Measurements from ENCODE around the gene SYT9. TPM values are rescaled to one million over a fixed set of nuclear protein-coding genes. Genes with fewer than 3 reads are reported as not detected.
A peak's percentile ranks its signal among the peaks of the same experiment; 100 is the strongest.

Gene SYT9
- total RNA-seq, 1 experiment from 2014 or later = 1.3 TPM

DNA sequence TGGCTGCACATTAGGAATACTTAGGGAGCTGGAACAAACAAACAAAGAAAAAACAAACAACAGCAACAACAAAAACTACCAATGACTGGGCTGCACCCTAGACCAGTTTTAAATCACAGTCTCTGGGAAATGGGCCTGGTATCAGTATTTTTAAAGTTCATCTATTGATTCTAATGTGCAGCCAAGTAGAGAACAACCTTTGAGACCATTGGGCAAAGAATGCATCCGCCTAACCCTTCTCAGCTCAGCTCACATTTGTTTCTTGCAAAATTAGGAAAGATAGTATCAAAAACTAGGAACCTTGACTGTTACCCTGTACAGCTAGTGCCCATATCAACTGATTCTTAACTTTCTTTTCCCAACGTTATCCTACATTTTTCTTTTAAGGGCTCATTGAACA is 5.2 kb downstream of the SYT9 start:
- H3K27me3 ChIP-seq (ENCODE audit: control insufficient read depth, insufficient read depth, low read length) = peaks cover 20% of the 10 kb centered on the region
- no peaks in the 10 kb centered on the region for H3K36me3 ChIP-seq (replicated peaks; ENCODE audit: control insufficient read depth, insufficient read depth, low read length)
- H3K4me3 ChIP-seq (ENCODE audit: insufficient read depth, low read depth, low read length) = no peak overlapping the region
- no peak for DNase-seq

DNA sequence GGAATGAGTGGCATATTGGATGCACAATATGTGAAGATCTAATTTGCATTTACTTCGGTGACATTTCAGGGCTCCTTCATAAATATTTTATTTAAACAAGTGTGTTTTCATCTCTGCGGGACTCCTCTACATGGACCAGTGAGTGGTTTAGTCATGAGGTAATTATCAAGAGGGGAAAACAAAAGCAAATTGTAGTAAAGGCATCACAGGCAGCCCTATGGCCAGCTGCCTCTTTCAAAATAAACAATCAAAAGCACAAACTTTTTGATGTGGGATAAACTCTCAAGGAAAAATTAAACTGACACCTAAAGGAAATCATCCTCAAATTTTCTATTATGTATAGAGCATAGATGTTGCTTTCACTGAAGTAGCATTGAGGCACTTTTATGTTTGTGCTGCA is 6.0 kb downstream of the SYT9 start:
- Histone ChIP-seq H3K4me3 (ENCODE audit: insufficient read depth, low read depth, low read length) (no peak overlapping the region), H3K36me3 (replicated peaks; ENCODE audit: control insufficient read depth, insufficient read depth, low read length) (no peaks in the 10 kb centered on the region), H3K27me3 (ENCODE audit: control insufficient read depth, insufficient read depth, low read length) (peaks cover 13% of the 10 kb centered on the region)
- no peak for DNase-seq

- no peak overlapping the region for H3K4me3 ChIP-seq (ENCODE audit: insufficient read depth, low read depth, low read length)
- no peaks in the 10 kb centered on the region for H3K27me3 ChIP-seq (ENCODE audit: control insufficient read depth, insufficient read depth, low read length)
- no peak for DNase-seq
- no peaks in the 10 kb centered on the region for H3K36me3 ChIP-seq (replicated peaks; ENCODE audit: control insufficient read depth, insufficient read depth, low read length)
These were observed 9.9 kb downstream of the SYT9 start for GRCh38 chr11:7261578-7261977.

- no peak for DNase-seq
- Histone ChIP-seq H3K36me3 (replicated peaks; ENCODE audit: control insufficient read depth, insufficient read depth, low read length) (no peaks in the 10 kb centered on the region), H3K4me3 (ENCODE audit: insufficient read depth, low read depth, low read length) (no peak overlapping the region), H3K27me3 (ENCODE audit: control insufficient read depth, insufficient read depth, low read length) (no peaks in the 10 kb centered on the region)
These were observed 11.0 kb downstream of the SYT9 start for GRCh38 chr11:7262672-7263071.

DNA sequence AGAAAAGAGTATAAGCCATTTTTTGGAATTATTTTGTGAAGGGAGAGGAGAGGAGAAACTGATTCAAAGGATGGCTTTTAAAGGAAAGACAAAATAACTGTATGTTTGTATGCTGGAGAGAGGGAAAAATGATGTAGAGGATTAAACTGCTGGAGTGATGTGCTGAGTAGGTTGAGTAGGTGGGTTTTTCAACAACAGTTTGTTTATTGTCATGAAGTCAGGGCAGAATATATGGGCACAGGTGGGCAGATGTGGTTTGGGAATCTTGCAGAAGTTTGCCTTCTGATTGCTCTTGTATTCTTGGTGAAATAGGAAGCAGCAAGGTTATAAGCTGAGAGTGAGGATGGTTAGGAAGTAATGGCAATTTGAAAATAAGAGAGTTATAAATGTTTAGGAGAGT is 12.1 kb downstream of the SYT9 start:
- DNase-seq = no peak
- Histone ChIP-seq H3K27me3 (ENCODE audit: control insufficient read depth, insufficient read depth, low read length) (no peaks in the 10 kb centered on the region), H3K4me3 (ENCODE audit: insufficient read depth, low read depth, low read length) (no peak overlapping the region), H3K36me3 (replicated peaks; ENCODE audit: control insufficient read depth, insufficient read depth, low read length) (no peaks in the 10 kb centered on the region)

GRCh38 chr11:7268758-7269157 is 17.1 kb downstream of the SYT9 start:
- Histone ChIP-seq H3K4me3 (ENCODE audit: insufficient read depth, low read depth, low read length) (no peak overlapping the region), H3K36me3 (replicated peaks; ENCODE audit: control insufficient read depth, insufficient read depth, low read length) (no peaks in the 10 kb centered on the region), H3K27me3 (ENCODE audit: control insufficient read depth, insufficient read depth, low read length) (no peaks in the 10 kb centered on the region)
- DNase-seq = no peak

DNA sequence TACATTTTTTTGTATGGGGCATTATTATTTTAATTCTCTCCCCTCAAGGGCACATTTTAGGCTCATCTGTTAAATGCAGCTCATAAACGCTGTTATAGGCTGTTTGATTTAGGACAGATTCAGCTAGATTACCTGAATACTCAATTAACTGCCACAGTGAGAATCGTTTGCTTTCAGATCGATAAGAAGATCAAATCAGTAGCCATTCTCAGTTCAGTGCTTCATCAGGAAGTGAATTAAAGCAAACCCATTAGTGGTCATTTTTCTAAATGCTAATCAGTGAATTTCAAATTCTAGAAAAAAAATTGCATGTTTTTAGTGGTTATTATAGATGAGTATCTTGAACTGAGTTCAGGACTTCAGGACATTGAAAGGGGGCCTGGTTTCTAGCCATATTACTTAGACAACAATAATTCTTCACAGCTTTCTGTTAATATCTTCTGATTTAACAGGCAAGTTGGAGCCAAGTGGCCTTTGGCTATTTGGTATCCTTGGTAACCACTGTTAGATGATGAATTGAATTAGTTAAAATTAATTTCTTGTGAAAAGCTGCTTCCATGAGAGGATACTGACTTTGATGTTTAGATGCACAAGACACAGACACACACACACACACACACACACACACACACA is 18.6 kb downstream of the SYT9 start:
- H3K4me3 ChIP-seq (ENCODE audit: insufficient read depth, low read depth, low read length) = no peak overlapping the region
- no peaks in the 10 kb centered on the region for H3K36me3 ChIP-seq (replicated peaks; ENCODE audit: control insufficient read depth, insufficient read depth, low read length)
- no peaks in the 10 kb centered on the region for H3K27me3 ChIP-seq (ENCODE audit: control insufficient read depth, insufficient read depth, low read length)
- no peak for DNase-seq

GRCh38 chr11:7272373-7272772 is 20.7 kb downstream of the SYT9 start:
- H3K4me3 ChIP-seq (ENCODE audit: insufficient read depth, low read depth, low read length) = no peak overlapping the region
- no peak for DNase-seq
- no peaks in the 10 kb centered on the region for H3K27me3 ChIP-seq (ENCODE audit: control insufficient read depth, insufficient read depth, low read length)
- no peaks in the 10 kb centered on the region for H3K36me3 ChIP-seq (replicated peaks; ENCODE audit: control insufficient read depth, insufficient read depth, low read length)

GRCh38 chr11:7275133-7275532 is 23.4 kb downstream of the SYT9 start:
- no peak for DNase-seq
- no peaks in the 10 kb centered on the region for H3K27me3 ChIP-seq (ENCODE audit: control insufficient read depth, insufficient read depth, low read length)
- no peak overlapping the region for H3K4me3 ChIP-seq (ENCODE audit: insufficient read depth, low read depth, low read length)
- no peaks in the 10 kb centered on the region for H3K36me3 ChIP-seq (replicated peaks; ENCODE audit: control insufficient read depth, insufficient read depth, low read length)

DNA sequence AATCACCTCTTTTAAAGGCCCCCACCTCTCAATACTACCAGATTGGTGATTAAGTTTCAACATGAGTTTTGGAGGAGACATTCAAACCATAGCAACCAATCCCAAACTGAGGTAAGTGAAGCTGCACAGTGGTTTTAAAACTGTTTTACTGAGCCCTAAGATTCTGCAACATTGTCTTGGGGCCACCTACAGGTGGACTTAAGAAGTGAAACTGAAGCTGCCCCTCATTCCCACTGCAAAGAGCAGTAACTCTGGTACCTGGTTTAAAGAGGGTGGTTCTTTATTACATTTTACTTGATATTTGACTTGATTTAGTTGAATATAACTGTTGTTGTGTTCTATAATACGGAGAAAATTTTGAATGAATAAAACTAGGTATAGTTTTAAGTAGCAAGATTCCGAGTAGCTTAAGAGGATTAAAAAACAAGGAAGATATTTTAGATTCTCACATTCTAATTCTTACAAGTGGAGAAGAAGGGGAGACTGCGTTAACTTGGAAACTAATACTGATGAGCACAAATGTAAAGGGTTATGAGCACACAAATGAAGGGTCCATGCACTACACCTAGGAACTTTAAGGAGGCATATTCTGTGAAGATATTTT is 26.7 kb downstream of the SYT9 start:
- no peaks in the 10 kb centered on the region for H3K36me3 ChIP-seq (replicated peaks; ENCODE audit: control insufficient read depth, insufficient read depth, low read length)
- H3K27me3 ChIP-seq (ENCODE audit: control insufficient read depth, insufficient read depth, low read length) = no peaks in the 10 kb centered on the region
- no peak overlapping the region for H3K4me3 ChIP-seq (ENCODE audit: insufficient read depth, low read depth, low read length)
- peak; percentile 30 for DNase-seq

DNA sequence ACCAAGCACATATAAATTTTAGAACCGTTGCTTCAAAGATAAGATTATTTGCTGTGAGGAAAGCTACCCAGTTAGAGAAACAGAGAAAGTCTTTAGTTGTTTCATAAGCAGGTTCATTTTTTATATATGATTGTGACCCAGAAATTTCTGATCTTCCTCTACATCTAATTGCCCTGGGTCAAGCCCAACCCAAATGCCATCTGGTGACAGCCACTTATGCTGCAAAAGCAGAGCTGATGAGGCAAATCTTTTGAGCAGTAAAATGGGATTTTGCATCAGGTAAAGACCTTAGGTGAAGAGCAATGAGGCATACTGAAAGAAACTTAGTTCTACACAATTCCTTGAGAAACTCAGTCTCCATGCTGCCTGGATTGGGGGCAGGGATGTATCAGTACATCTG is 28.0 kb downstream of the SYT9 start:
- H3K27me3 ChIP-seq (ENCODE audit: control insufficient read depth, insufficient read depth, low read length) = no peaks in the 10 kb centered on the region
- H3K36me3 ChIP-seq (replicated peaks; ENCODE audit: control insufficient read depth, insufficient read depth, low read length) = no peaks in the 10 kb centered on the region
- H3K4me3 ChIP-seq (ENCODE audit: insufficient read depth, low read depth, low read length) = no peak overlapping the region
- DNase-seq = no peak

- H3K36me3 ChIP-seq (replicated peaks; ENCODE audit: control insufficient read depth, insufficient read depth, low read length) = no peaks in the 10 kb centered on the region
- no peaks in the 10 kb centered on the region for H3K27me3 ChIP-seq (ENCODE audit: control insufficient read depth, insufficient read depth, low read length)
- no peak overlapping the region for H3K4me3 ChIP-seq (ENCODE audit: insufficient read depth, low read depth, low read length)
- no peak for DNase-seq
These were observed 29.4 kb downstream of the SYT9 start for GRCh38 chr11:7281079-7281478.

DNA sequence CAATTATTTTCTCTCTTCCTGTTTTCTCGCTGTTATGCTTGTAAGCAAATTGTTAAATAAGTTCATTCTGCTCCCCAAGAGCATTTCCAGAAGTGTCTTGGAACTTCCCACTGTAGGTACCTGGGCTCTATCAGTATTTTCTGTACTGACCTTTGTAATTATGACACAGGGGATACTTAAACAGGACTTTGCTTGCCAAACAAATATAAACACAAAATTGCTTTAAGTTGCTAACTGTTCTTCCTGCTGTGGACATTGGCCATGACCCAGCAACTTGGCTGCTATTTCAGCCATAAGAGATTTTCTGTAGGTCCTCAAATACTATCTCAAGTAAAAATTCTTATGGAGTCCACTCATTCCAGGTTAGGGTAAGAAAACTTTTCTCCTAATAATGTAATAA is 30.1 kb downstream of the SYT9 start:
- Histone ChIP-seq H3K36me3 (replicated peaks; ENCODE audit: control insufficient read depth, insufficient read depth, low read length) (no peaks in the 10 kb centered on the region), H3K4me3 (ENCODE audit: insufficient read depth, low read depth, low read length) (no peak overlapping the region), H3K27me3 (ENCODE audit: control insufficient read depth, insufficient read depth, low read length) (no peaks in the 10 kb centered on the region)
- DNase-seq = no peak

- DNase-seq = no peak
- Histone ChIP-seq H3K36me3 (replicated peaks; ENCODE audit: control insufficient read depth, insufficient read depth, low read length) (no peaks in the 10 kb centered on the region), H3K27me3 (ENCODE audit: control insufficient read depth, insufficient read depth, low read length) (no peaks in the 10 kb centered on the region), H3K4me3 (ENCODE audit: insufficient read depth, low read depth, low read length) (no peak overlapping the region)
These were observed 34.5 kb downstream of the SYT9 start for GRCh38 chr11:7286178-7286577.

DNA sequence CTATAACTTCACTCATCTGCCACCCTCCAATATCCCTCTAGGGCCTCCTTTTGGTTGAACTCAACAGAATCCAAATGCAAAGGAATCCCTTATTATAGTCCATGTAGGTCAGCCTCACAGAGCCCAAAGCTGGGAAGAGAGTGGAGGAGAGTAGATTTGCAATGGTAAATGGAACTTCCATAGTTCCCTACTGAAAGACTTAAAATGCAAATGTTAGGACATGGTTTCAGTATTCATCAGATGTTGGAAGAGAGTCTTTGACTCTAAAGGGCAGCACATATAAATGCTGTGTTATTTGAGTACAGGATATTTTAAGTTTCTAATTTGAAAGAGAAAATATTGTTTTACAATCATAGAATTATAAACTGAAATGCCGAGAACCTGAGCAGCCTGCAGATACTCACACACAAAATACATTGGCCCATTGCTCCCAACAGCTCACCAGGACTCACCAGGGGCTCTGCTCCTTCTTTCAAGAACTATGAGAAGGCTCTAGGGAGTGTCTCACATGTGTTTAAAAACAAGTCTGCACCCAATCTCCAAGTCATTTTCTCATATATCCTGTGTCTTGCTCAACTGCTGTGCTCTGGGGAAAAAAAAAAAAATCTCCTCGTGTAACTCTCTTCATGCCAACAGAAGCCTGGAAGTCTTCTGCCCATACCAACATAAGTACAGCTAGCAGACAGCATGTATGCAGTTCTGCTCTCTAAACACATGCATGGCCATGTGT is 39.6 kb downstream of the SYT9 start:
- no peaks in the 10 kb centered on the region for H3K36me3 ChIP-seq (replicated peaks; ENCODE audit: control insufficient read depth, insufficient read depth, low read length)
- no peaks in the 10 kb centered on the region for H3K27me3 ChIP-seq (ENCODE audit: control insufficient read depth, insufficient read depth, low read length)
- no peak for DNase-seq

More for the DNA sequence above, 39.6 kb downstream of the SYT9 start:
- no peak overlapping the region for H3K4me3 ChIP-seq (ENCODE audit: insufficient read depth, low read depth, low read length)

All from H7 (cell line).